T-helper 22 cell (primary cell): Measurements from ENCODE around the gene TCF20.
A peak's percentile ranks its signal among the peaks of the same experiment; 100 is the strongest.

Source experiments
- DNase-seq: peaks from one replicate; pipeline ENCODE4 v3.0.0-alpha.2; 2020; ENCODE audit warnings: low read depth

TCF20 gene

GRCh38 chr22:42300259-42301076, 30.0 kb upstream of the TCF20 start:
- DNase-seq, result peak; percentile 37

- DNase-seq, result peak; percentile 56
These were observed 29.3 kb upstream of the TCF20 start for GRCh38 chr22:42299586-42300258.

- DNase-seq, result no peak
These were observed 28.3 kb upstream of the TCF20 start for GRCh38 chr22:42298746-42299145.

GRCh38 chr22:42297778-42298177, 27.3 kb upstream of the TCF20 start:
- no peak for DNase-seq

- DNase-seq, result no peak
These were observed 26.4 kb upstream of the TCF20 start for GRCh38 chr22:42296883-42297282.

GRCh38 chr22:42296381-42296853, 26.0 kb upstream of the TCF20 start:
- no peak for DNase-seq

GRCh38 chr22:42294034-42294985, 23.9 kb upstream of the TCF20 start:
- DNase-seq, result no peak

GRCh38 chr22:42292732-42293520, 22.5 kb upstream of the TCF20 start:
- DNase-seq, result no peak

- DNase-seq, result no peak
These were observed 20.8 kb upstream of the TCF20 start for GRCh38 chr22:42291287-42291686.

- DNase-seq, result no peak
These were observed 19.5 kb upstream of the TCF20 start for GRCh38 chr22:42289671-42290541.

GRCh38 chr22:42288791-42289190, 18.3 kb upstream of the TCF20 start:
- no peak for DNase-seq

GRCh38 chr22:42287174-42287890, 16.9 kb upstream of the TCF20 start:
- no peak for DNase-seq

GRCh38 chr22:42286205-42286604, 15.8 kb upstream of the TCF20 start:
- DNase-seq, result peak; percentile 39

GRCh38 chr22:42285604-42286003, 15.2 kb upstream of the TCF20 start:
- no peak for DNase-seq

- DNase-seq, result no peak
These were observed 14.3 kb upstream of the TCF20 start for GRCh38 chr22:42284643-42285181.

- no peak for DNase-seq
These were observed 13.7 kb upstream of the TCF20 start for GRCh38 chr22:42284202-42284591.

- DNase-seq, result no peak
These were observed 13.1 kb upstream of the TCF20 start for GRCh38 chr22:42283278-42284201.

GRCh38 chr22:42282943-42283277, 12.5 kb upstream of the TCF20 start:
- no peak for DNase-seq
